Panc1 (cell line): Measurements from ENCODE around the gene GSKIP. TPM values are rescaled to one million over a fixed set of nuclear protein-coding genes. Genes with fewer than 3 reads are reported as not detected.

ENCODE experiments used
- ATAC-seq: fragments of 200-7000 bp; cut with Tn5 transposase; 2 replicates; pipeline ENCODE4 v1.9.1; 2020; ENCODE audit warnings: mild to moderate bottlenecking, moderate library complexity
- BruUV-seq: library from RNA; stranded (reverse); fragments of 400-500 nt; replicated peaks from 2 replicates; lab custom pipeline; 2021; lab: Mats Ljungman, UMichigan
- CTCF ChIA-PET: fragments of 300-600 bp; sonication (Branson Sonifier 250); formaldehyde crosslinking; loops from one replicate; lab custom pipeline; 2022; ENCODE audit warnings: antibody characterized with exemption; lab: Charles Lee
- POLR2A ChIA-PET: fragments of 300-600 bp; sonication (Branson Sonifier 250); formaldehyde crosslinking; loops from one replicate; lab custom pipeline; 2022; ENCODE audit warnings: antibody characterized with exemption; lab: Charles Lee
- DNase-seq: peaks from one replicate; pipeline ENCODE4 v3.0.0-alpha.2; 2010; ENCODE audit warnings: low read depth, low spot score
- H3K27ac ChIP-seq: 2 replicates; pipeline ENCODE4 v1.5.1; 2011; ENCODE audit warnings: mild to moderate bottlenecking, low read length, inconsistent platforms
- H3K27me3 ChIP-seq: fragments of 200-500 bp; sonication (Bioruptor generic); 2 replicates; pipeline ENCODE4 v1.6.0; 2014; ENCODE audit warnings: low read length, inconsistent platforms; ENCODE audit not compliant: control insufficient read depth, insufficient read depth
- H3K36me3 ChIP-seq: fragments of 200-500 bp; sonication (Bioruptor generic); 2 replicates; pipeline ENCODE4 v1.5.1; 2014; ENCODE audit warnings: inconsistent platforms, mild to moderate bottlenecking, low read length, moderate library complexity; ENCODE audit not compliant: control insufficient read depth, insufficient read depth
- H3K4me1 ChIP-seq: 2 replicates; pipeline ENCODE4 v1.5.1; 2011; ENCODE audit warnings: inconsistent platforms, mild to moderate bottlenecking, low read length, moderate library complexity; ENCODE audit not compliant: control insufficient read depth, insufficient read depth
- H3K4me3 ChIP-seq, 2 experiments: 2 replicates each; pipeline ENCODE4 v1.5.1; 2011 to 2012; ENCODE audit warnings: low read depth in 2 of 2, low read length in 2 of 2, mild to moderate bottlenecking in 2 of 2, inconsistent platforms in 1 of 2, moderate library complexity in 1 of 2
- H3K9me3 ChIP-seq: fragments of 200-500 bp; sonication (Bioruptor generic); 2 replicates; pipeline ENCODE4 v1.5.1; 2014; ENCODE audit warnings: low read depth, mild to moderate bottlenecking, inconsistent platforms, low read length, moderate library complexity; ENCODE audit not compliant: control insufficient read depth, insufficient read depth
- CTCF ChIP-seq: fragments of 450-650 bp; IDR thresholded peaks from 2 replicates; pipeline ENCODE4 v1.5.1; 2017; ENCODE audit warnings: mild to moderate bottlenecking
- POLR2AphosphoS5 ChIP-seq: IDR thresholded peaks from 2 replicates; pipeline ENCODE4 v1.6.1; 2012; ENCODE audit warnings: mild to moderate bottlenecking, low read depth, low read length, moderate library complexity
- REST ChIP-seq, 2 experiments: IDR thresholded peaks; 2 replicates each; pipeline ENCODE4 v1.6.1; 2011 to 2012; ENCODE audit warnings: low read depth in 2 of 2, control low read depth in 1 of 2, low read length in 1 of 2, mild to moderate bottlenecking in 1 of 2, moderate library complexity in 1 of 2; ENCODE audit not compliant: insufficient read depth in 1 of 2
- SIN3A ChIP-seq: IDR thresholded peaks from 2 replicates; pipeline ENCODE4 v1.6.1; 2012; ENCODE audit warnings: low read depth, mild to moderate bottlenecking, low read length, moderate library complexity, borderline replicate concordance; ENCODE audit not compliant: insufficient read depth
- TCF7L2 ChIP-seq: IDR thresholded peaks from 2 replicates; pipeline ENCODE4 v1.6.1; 2011; ENCODE audit warnings: mild to moderate bottlenecking, low read depth, low read length, inconsistent platforms
- in situ Hi-C: cut with HindIII; loops from 2 replicates; pipeline ENCODE4 v1.10.0; 2016; ENCODE audit warnings: low sequenced_read_pairs, low pct_unique_long_range_greater_than_20kb
- intact Hi-C: fragments of 100-400 bp; cut with micrococcal nuclease; formaldehyde crosslinking; loops from one replicate; pipeline ENCODE4 v1.10.0; 2022; ENCODE audit not compliant: unreplicated experiment
- total RNA-seq: library from RNA; stranded (reverse); gene quantifications from one replicate; pipeline ENCODE4 v1.2.1, GENCODE V29; 2021; ENCODE audit not compliant: unreplicated experiment

The GSKIP gene
- total RNA-seq, 1 experiment from 2014 or later = 11.1 TPM

GRCh38 chr14:96434040-96434439 lies 70.7 kb downstream of the GSKIP start:
- Histone ChIP-seq H3K27ac (no peak overlapping the region), H3K36me3 (no peaks in the 10 kb centered on the region), H3K27me3 (no peaks in the 10 kb centered on the region), H3K4me1 (no peaks in the 10 kb centered on the region), H3K9me3 (no peaks in the 10 kb centered on the region), H3K4me3 (no peak overlapping the region)
- CTCF ChIA-PET = no interaction called here
- in situ Hi-C loops = no loop called here
- no TSS peak for BruUV-seq
- TF ChIP-seq SIN3A (no peak), CTCF (no peak), TCF7L2 (no peak), REST (IDR thresholded peaks at IDR 0.05; ENCODE audit: insufficient read depth in 1 of 2, low read depth in 2 of 2, low read length in 1 of 2) (no peak), POLR2AphosphoS5 (no peak)
- POLR2A ChIA-PET = no interaction called here
- ATAC-seq (no peak), DNase-seq (no peak)
- intact Hi-C loops = no loop called here

Other genes with a start within 250 kb of the GSKIP start
- gene BDKRB2, start 158.7 kb upstream of the GSKIP start, total RNA-seq = 0.05 TPM
- gene BDKRB1, start 107.3 kb upstream of the GSKIP start, total RNA-seq = not detected
- gene ATG2B, start 185 bp upstream of the GSKIP start, total RNA-seq = 2.6 TPM
- 0.82 TPM for gene AK7, start 28.6 kb downstream of the GSKIP start, total RNA-seq
- 125 TPM for gene PAPOLA, start 138.9 kb downstream of the GSKIP start, total RNA-seq